ENCODE results near the gene DCTN5. TPM values are rescaled to one million over a fixed set of nuclear protein-coding genes. Genes with fewer than 3 reads are reported as not detected.

The DCTN5 gene
- total RNA-seq, 2 donors from 2014 or later, result 61.5 to 62.1 TPM

DNA sequence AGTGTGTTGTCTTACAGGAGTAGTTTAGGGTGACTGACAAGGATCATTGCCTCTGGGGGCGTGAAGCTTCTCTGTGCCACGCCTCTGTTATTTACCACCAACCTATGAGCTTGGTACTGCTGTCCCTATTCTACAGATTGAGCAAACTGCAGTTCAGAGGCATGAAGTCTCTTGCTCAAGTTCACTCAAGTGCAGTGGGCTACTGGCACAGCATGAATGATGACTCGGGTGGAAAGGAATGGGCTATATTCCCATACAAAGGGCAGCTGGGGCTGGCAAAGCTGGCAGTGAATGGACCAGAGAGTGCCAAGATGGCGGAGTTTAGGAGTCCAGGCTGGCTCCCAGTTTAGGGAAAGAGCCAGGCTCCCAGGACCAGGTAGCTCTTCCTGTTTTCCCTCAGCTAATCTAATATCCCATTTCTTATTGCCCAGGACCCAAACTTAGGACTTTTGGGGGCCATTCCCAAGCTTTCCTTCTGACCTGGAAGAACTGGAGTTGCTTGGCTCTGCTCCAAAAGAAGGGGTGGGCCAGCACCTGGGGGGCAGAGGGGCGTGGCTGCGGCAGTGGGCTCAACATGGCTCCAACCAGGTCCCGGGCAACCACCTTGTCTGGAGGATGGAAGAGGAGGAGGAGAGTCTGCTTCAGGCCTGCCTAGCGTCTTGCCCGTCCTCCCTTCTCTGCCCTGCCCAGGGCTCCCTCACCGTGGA, 50.4 kb downstream of the DCTN5 start:
- TF ChIP-seq, protein P1, sequence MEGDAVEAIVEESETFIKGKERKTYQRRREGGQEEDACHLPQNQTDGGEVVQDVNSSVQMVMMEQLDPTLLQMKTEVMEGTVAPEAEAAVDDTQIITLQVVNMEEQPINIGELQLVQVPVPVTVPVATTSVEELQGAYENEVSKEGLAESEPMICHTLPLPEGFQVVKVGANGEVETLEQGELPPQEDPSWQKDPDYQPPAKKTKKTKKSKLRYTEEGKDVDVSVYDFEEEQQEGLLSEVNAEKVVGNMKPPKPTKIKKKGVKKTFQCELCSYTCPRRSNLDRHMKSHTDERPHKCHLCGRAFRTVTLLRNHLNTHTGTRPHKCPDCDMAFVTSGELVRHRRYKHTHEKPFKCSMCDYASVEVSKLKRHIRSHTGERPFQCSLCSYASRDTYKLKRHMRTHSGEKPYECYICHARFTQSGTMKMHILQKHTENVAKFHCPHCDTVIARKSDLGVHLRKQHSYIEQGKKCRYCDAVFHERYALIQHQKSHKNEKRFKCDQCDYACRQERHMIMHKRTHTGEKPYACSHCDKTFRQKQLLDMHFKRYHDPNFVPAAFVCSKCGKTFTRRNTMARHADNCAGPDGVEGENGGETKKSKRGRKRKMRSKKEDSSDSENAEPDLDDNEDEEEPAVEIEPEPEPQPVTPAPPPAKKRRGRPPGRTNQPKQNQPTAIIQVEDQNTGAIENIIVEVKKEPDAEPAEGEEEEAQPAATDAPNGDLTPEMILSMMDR (IDR thresholded peaks at IDR 0.05), result no peak
- intact Hi-C loops (cut with DNase I), result no loop called here
- Histone ChIP-seq H3K36me3 (peaks cover 6% of the 10 kb centered on the region), H3K9me3 (no peaks in the 10 kb centered on the region), H3K4me1 (no peaks in the 10 kb centered on the region), H3K9ac (ENCODE audit: low read depth in 2 of 2, low read length in 2 of 2) (no peak overlapping the region), H3K4me3 (no peak overlapping the region), H3K27ac (no peak overlapping the region), H3K27me3 (no peaks in the 10 kb centered on the region)
- DNase-seq, result no peak

DNA sequence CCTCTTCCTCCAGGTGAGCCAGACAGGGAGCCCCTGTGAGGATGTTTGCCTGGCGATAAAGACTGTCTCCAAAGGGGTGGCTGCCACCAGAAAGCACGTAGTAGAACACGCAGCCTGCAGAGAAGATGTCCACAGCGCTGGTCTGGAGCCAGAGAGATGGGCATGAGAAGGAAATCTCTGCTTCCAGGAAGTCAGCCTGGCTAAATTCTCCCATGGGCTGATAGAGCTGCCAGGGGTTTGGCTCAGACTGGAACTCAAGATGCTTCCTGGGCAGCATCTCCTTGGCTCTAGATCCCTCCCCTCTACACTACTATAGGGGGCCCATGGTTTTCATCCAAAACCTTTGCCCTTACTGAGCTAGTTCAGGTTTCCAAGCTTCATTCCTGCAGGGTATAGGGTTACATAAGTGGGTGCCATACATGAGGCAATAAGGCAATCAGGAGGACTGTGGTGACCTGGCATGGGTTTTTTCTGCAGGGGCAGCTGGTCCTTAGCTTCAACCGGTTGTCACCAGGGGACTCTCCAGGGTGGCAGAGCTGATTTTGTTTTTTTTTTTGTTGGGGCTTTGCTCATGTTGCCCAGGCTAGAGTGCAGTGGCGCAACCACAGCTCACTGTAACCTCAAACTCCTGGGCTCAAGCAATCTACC, 51.0 kb downstream of the DCTN5 start:
- no peak overlapping the region for H3K27ac ChIP-seq
- no peaks in the 10 kb centered on the region for H3K4me1 ChIP-seq
- intact Hi-C loops (cut with DNase I), result no loop called here
- H3K27me3 ChIP-seq, result no peaks in the 10 kb centered on the region
- DNase-seq, result no peak
- H3K9ac ChIP-seq (ENCODE audit: low read depth in 2 of 2, low read length in 2 of 2), result no peak overlapping the region
- no peak overlapping the region for H3K4me3 ChIP-seq
- peaks cover 6% of the 10 kb centered on the region for H3K36me3 ChIP-seq
- no peaks in the 10 kb centered on the region for H3K9me3 ChIP-seq
- TF ChIP-seq, protein P1 (IDR thresholded peaks at IDR 0.05), result no peak

DNA sequence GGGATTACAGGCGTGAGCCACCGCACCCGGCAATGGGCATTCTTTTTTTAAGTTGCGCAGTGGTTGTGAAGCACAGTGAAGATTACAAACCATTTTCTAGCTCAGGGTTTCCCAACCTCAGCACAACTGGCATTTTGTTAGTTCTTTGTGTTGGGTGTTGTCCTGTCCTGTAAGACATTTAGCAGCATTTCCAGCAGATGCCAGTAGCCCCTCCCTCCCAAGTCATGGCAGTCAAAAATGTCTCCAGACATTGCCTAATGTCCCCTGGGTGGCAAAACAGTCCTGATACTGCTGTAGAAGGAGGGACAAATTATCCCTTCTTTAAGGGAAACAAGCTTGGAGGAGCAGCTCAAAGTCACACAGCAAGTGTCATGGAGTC, 53.0 kb downstream of the DCTN5 start:
- no peaks in the 10 kb centered on the region for H3K27me3 ChIP-seq
- intact Hi-C loops (cut with DNase I), result no loop called here
- TF ChIP-seq, protein P1 (IDR thresholded peaks at IDR 0.05), result no peak
- peaks cover 6% of the 10 kb centered on the region for H3K36me3 ChIP-seq
- no peak overlapping the region for H3K27ac ChIP-seq
- DNase-seq, result no peak
- no peaks in the 10 kb centered on the region for H3K4me1 ChIP-seq
- no peaks in the 10 kb centered on the region for H3K9me3 ChIP-seq
- no peak overlapping the region for H3K9ac ChIP-seq (ENCODE audit: low read depth in 2 of 2, low read length in 2 of 2)
- no peak overlapping the region for H3K4me3 ChIP-seq

DNA sequence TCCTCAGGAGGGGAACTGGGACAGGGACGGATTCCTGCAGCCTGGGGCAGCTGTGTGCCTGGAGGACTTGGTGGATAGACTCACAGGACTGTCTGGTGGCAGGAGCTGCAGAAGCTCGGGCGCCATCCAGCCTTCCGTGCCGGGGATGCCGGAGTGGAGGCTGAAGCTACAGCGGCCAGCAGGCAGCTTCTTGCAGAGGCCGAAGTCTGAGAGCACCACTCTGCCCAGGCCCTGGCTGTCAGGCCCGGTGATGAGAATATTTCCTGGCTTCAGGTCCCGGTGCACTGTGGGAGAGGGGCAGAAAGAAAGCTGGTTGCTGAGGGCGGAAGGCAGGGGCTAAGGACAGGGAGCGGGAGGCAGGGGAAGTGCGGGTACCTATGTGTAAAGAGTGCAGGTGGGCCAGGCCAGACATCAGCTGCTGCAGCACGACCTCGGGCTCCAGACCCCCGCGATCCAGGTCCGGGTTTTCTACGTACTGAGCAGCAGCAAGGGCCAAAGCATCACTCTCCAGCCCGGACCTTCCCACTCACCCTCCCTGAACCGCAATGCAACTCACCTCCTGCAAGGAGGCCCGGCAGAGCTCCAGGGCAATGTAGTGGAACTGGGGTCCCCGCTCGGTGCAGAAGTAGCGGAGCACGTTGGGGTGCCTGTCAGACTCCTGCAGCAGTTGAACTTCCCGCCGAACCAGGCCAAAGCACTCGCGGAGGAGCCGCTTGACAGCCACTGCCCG, 53.5 kb downstream of the DCTN5 start:
- no peak for DNase-seq
- TF ChIP-seq, protein P1 (IDR thresholded peaks at IDR 0.05), result no peak
- intact Hi-C loops (cut with DNase I), result no loop called here
- no peaks in the 10 kb centered on the region for H3K4me1 ChIP-seq
- no peak overlapping the region for H3K9ac ChIP-seq (ENCODE audit: low read depth in 2 of 2, low read length in 2 of 2)
- no peak overlapping the region for H3K27ac ChIP-seq
- H3K9me3 ChIP-seq, result no peaks in the 10 kb centered on the region
- H3K27me3 ChIP-seq, result no peaks in the 10 kb centered on the region
- peaks cover 6% of the 10 kb centered on the region for H3K36me3 ChIP-seq
- no peak overlapping the region for H3K4me3 ChIP-seq

DNA sequence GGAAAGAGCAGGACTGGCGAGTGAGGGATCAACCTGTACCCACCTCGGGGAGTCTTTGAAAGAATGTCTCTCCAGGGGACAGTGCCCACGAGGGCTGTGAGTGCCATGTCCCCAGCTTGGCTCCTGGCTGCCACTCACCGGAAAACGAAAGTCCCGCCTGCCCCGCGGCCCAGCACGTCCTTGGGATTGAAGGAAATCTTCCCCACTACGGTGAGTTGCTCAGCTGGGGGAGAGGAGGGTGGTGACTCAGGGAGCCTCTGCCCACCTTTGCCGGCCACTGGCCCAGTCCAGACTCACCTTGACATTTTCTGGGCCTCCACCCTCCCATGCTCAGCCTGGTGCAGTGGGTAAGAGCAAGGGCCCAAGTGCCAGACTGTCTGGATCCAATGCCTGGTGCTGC, 54.5 kb downstream of the DCTN5 start:
- no peak overlapping the region for H3K27ac ChIP-seq
- intact Hi-C loops (cut with DNase I), result no loop called here
- H3K9me3 ChIP-seq, result no peaks in the 10 kb centered on the region
- H3K36me3 ChIP-seq, result peaks cover under 1% of the 10 kb centered on the region
- H3K27me3 ChIP-seq, result no peaks in the 10 kb centered on the region
- no peak overlapping the region for H3K4me3 ChIP-seq
- H3K4me1 ChIP-seq, result no peaks in the 10 kb centered on the region
- no peak overlapping the region for H3K9ac ChIP-seq (ENCODE audit: low read depth in 2 of 2, low read length in 2 of 2)
- TF ChIP-seq, protein P1 (IDR thresholded peaks at IDR 0.05), result no peak
- DNase-seq, result no peak
